ENCODE measurements around the gene LACTB. TPM values are rescaled to one million over a fixed set of nuclear protein-coding genes. Genes with fewer than 3 reads are reported as not detected.
A peak's percentile ranks its signal among the peaks of the same experiment; 100 is the strongest.

The LACTB gene
- total RNA-seq, 3 donors from 2014 or later, result 15.7 to 17.6 (median 17.1) TPM

DNA sequence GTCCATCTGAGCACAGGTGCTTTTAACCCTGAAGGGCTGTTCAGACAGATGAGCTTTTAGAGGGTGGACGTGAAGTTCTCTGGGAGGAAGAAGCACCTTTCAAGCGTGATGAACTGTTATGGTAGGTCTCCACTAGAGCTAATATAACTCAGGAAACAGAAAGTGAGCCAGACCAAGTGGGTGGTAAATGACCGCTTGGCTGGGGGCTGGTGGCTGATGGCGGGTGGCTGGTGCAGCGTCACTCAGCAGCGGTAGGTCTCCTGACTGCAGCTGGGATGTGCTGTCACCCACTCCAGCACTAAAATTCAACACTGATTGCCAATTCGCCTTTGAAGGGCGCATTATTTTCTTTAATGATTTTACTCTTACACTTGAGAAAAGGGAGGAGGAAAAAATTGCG lies 31.2 kb upstream of the LACTB start:
- Histone ChIP-seq H3K27me3 (no peaks in the 10 kb centered on the region), H3K9me3 (no peaks in the 10 kb centered on the region), H3K4me3 (no peak overlapping the region), H3K27ac (no peak overlapping the region), H3K4me1 (no peaks in the 10 kb centered on the region), H3K36me3 (no peaks in the 10 kb centered on the region)
- intact Hi-C loops (cut with DNase I; ENCODE audit: low total_unique reads), result loop anchor here (5.0 kb wide), 1 partner anchor 43 kb away; no protein-coding TSS in a partner anchor
- no peak for DNase-seq (ENCODE audit: low spot score in 2 of 2)
- TF ChIP-seq POLR2A (IDR thresholded peaks at IDR 0.05), result no peak
- TF ChIP-seq, protein P1, sequence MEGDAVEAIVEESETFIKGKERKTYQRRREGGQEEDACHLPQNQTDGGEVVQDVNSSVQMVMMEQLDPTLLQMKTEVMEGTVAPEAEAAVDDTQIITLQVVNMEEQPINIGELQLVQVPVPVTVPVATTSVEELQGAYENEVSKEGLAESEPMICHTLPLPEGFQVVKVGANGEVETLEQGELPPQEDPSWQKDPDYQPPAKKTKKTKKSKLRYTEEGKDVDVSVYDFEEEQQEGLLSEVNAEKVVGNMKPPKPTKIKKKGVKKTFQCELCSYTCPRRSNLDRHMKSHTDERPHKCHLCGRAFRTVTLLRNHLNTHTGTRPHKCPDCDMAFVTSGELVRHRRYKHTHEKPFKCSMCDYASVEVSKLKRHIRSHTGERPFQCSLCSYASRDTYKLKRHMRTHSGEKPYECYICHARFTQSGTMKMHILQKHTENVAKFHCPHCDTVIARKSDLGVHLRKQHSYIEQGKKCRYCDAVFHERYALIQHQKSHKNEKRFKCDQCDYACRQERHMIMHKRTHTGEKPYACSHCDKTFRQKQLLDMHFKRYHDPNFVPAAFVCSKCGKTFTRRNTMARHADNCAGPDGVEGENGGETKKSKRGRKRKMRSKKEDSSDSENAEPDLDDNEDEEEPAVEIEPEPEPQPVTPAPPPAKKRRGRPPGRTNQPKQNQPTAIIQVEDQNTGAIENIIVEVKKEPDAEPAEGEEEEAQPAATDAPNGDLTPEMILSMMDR (IDR thresholded peaks at IDR 0.05), result no peak
- TF ChIP-seq POLR2AphosphoS5 (IDR thresholded peaks at IDR 0.05), result no peak

GRCh38 chr15:63090887-63091286 lies 30.8 kb upstream of the LACTB start:
- intact Hi-C loops (cut with DNase I; ENCODE audit: low total_unique reads), result loop anchor here (5.0 kb wide), 1 partner anchor 44 kb away; no protein-coding TSS in a partner anchor
- no peaks in the 10 kb centered on the region for H3K4me1 ChIP-seq
- no peak overlapping the region for H3K4me3 ChIP-seq
- H3K27ac ChIP-seq, result no peak overlapping the region
- H3K27me3 ChIP-seq, result no peaks in the 10 kb centered on the region
- TF ChIP-seq POLR2AphosphoS5 (IDR thresholded peaks at IDR 0.05) (no peak), POLR2A (IDR thresholded peaks at IDR 0.05) (no peak)
- TF ChIP-seq, protein P1 (IDR thresholded peaks at IDR 0.05), result no peak
- H3K36me3 ChIP-seq, result no peaks in the 10 kb centered on the region
- DNase-seq (ENCODE audit: low spot score in 2 of 2), result no peak
- no peaks in the 10 kb centered on the region for H3K9me3 ChIP-seq

GRCh38 chr15:63091679-63092446 lies 29.8 kb upstream of the LACTB start:
- Histone ChIP-seq H3K4me3 (no peak overlapping the region), H3K27me3 (no peaks in the 10 kb centered on the region), H3K9me3 (no peaks in the 10 kb centered on the region), H3K4me1 (no peaks in the 10 kb centered on the region), H3K27ac (no peak overlapping the region), H3K36me3 (no peaks in the 10 kb centered on the region)
- no peak for DNase-seq (ENCODE audit: low spot score in 2 of 2)
- no peak for TF ChIP-seq POLR2A (IDR thresholded peaks at IDR 0.05)
- no peak for TF ChIP-seq POLR2AphosphoS5 (IDR thresholded peaks at IDR 0.05)
- TF ChIP-seq, protein P1 (IDR thresholded peaks at IDR 0.05), result no peak
- intact Hi-C loops (cut with DNase I; ENCODE audit: low total_unique reads), result loop anchor here (5.0 kb wide), 1 partner anchor 45 kb away; no protein-coding TSS in a partner anchor

- TF ChIP-seq POLR2A (IDR thresholded peaks at IDR 0.05) (no peak), POLR2AphosphoS5 (IDR thresholded peaks at IDR 0.05) (peak in 2 of 3 donors; percentile 40 to 72)
- TF ChIP-seq, protein P1 (IDR thresholded peaks at IDR 0.05), result peak; percentile 56 to 91 (median 85)
- peak; percentile 77 to 78 for DNase-seq (ENCODE audit: low spot score in 2 of 2)
- H3K27me3 ChIP-seq, result no peaks in the 10 kb centered on the region
- no peak overlapping the region for H3K27ac ChIP-seq
- no peaks in the 10 kb centered on the region for H3K9me3 ChIP-seq
- H3K4me3 ChIP-seq, result no peak overlapping the region
- no peaks in the 10 kb centered on the region for H3K4me1 ChIP-seq
- intact Hi-C loops (cut with DNase I; ENCODE audit: low total_unique reads), result loop anchor here (5.0 kb wide), 1 partner anchor 46 kb away; no protein-coding TSS in a partner anchor
- H3K36me3 ChIP-seq, result no peaks in the 10 kb centered on the region
Observed at GRCh38 chr15:63093486-63094205, 28.0 kb upstream of the LACTB start.

All from breast epithelium (tissue), 4 donors.